ENCODE measurements around the gene OR10G7.

The OR10G7 gene

GRCh38 chr11:124075841-124076651 lies 34.9 kb upstream of the OR10G7 start:
- H4K20me1 ChIP-seq (ENCODE audit: low read depth, low read length) = no peaks in the 10 kb centered on the region
- no peaks in the 10 kb centered on the region for H3K27me3 ChIP-seq (ENCODE audit: low read length)
- H2AFZ ChIP-seq (ENCODE audit: low read depth, low read length, severe bottlenecking) = no peak overlapping the region
- H3F3A ChIP-seq (ENCODE audit: insufficient read depth) = no peaks in the 10 kb centered on the region
- H3K9me2 ChIP-seq (replicated peaks; ENCODE audit: insufficient read depth, low read length) = no peaks in the 10 kb centered on the region
- H3K36me3 ChIP-seq (ENCODE audit: low read length) = no peaks in the 10 kb centered on the region
- no peak overlapping the region for H3K27ac ChIP-seq (ENCODE audit: low read depth, low read length)
- no peak for TF ChIP-seq EZH2phosphoT487 (conservative IDR thresholded peaks at IDR 0.05; ENCODE audit: low read length)
- TF ChIP-seq, protein P1, sequence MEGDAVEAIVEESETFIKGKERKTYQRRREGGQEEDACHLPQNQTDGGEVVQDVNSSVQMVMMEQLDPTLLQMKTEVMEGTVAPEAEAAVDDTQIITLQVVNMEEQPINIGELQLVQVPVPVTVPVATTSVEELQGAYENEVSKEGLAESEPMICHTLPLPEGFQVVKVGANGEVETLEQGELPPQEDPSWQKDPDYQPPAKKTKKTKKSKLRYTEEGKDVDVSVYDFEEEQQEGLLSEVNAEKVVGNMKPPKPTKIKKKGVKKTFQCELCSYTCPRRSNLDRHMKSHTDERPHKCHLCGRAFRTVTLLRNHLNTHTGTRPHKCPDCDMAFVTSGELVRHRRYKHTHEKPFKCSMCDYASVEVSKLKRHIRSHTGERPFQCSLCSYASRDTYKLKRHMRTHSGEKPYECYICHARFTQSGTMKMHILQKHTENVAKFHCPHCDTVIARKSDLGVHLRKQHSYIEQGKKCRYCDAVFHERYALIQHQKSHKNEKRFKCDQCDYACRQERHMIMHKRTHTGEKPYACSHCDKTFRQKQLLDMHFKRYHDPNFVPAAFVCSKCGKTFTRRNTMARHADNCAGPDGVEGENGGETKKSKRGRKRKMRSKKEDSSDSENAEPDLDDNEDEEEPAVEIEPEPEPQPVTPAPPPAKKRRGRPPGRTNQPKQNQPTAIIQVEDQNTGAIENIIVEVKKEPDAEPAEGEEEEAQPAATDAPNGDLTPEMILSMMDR (IDR thresholded peaks at IDR 0.05; ENCODE audit: insufficient read depth, low read length, poor library complexity, severe bottlenecking) = no peak
- no peak overlapping the region for H3K9ac ChIP-seq (ENCODE audit: low read length)
- H3K9me3 ChIP-seq (ENCODE audit: insufficient read depth, low read length) = no peaks in the 10 kb centered on the region
- H3K4me2 ChIP-seq (ENCODE audit: low read depth, low read length, poor library complexity, severe bottlenecking) = no peak overlapping the region
- no peaks in the 10 kb centered on the region for H3K79me2 ChIP-seq (ENCODE audit: insufficient read depth, low read length)
- H3K4me3 ChIP-seq (ENCODE audit: insufficient read depth, low read length, poor library complexity, severe bottlenecking) = no peak overlapping the region

DNA sequence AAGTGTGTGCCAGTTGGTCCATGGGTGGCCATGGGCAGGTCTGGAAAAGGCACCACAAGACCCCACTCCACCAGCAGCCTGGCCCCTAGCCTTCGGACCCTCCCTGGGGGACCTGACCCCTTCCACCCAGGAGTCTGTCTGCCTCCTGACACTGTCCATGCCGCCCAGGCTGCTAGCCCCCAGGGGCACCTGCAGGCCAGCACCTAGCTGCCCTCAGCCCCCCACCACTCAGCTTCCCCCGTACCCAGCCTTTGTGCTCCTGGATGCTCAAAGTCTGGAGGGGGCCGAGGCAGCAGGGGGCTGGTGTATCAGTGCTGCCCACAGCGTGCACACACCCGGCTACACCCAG lies 34.3 kb upstream of the OR10G7 start:
- Histone ChIP-seq H3K79me2 (ENCODE audit: insufficient read depth, low read length) (no peaks in the 10 kb centered on the region), H2AFZ (ENCODE audit: low read depth, low read length, severe bottlenecking) (no peak overlapping the region), H3F3A (ENCODE audit: insufficient read depth) (no peaks in the 10 kb centered on the region), H3K9me3 (ENCODE audit: insufficient read depth, low read length) (no peaks in the 10 kb centered on the region), H4K20me1 (ENCODE audit: low read depth, low read length) (no peaks in the 10 kb centered on the region), H3K27me3 (ENCODE audit: low read length) (no peaks in the 10 kb centered on the region), H3K4me3 (ENCODE audit: insufficient read depth, low read length, poor library complexity, severe bottlenecking) (no peak overlapping the region), H3K36me3 (ENCODE audit: low read length) (no peaks in the 10 kb centered on the region), H3K4me2 (ENCODE audit: low read depth, low read length, poor library complexity, severe bottlenecking) (no peak overlapping the region), H3K9me2 (replicated peaks; ENCODE audit: insufficient read depth, low read length) (no peaks in the 10 kb centered on the region), H3K9ac (ENCODE audit: low read length) (no peak overlapping the region), H3K27ac (ENCODE audit: low read depth, low read length) (no peak overlapping the region)
- TF ChIP-seq EZH2phosphoT487 (conservative IDR thresholded peaks at IDR 0.05; ENCODE audit: low read length) = no peak
- TF ChIP-seq, protein P1 (IDR thresholded peaks at IDR 0.05; ENCODE audit: insufficient read depth, low read length, poor library complexity, severe bottlenecking) = no peak

- Histone ChIP-seq H3K27me3 (ENCODE audit: low read length) (no peaks in the 10 kb centered on the region), H3K9me2 (replicated peaks; ENCODE audit: insufficient read depth, low read length) (no peaks in the 10 kb centered on the region), H3F3A (ENCODE audit: insufficient read depth) (no peaks in the 10 kb centered on the region), H2AFZ (ENCODE audit: low read depth, low read length, severe bottlenecking) (no peak overlapping the region), H3K79me2 (ENCODE audit: insufficient read depth, low read length) (no peaks in the 10 kb centered on the region), H3K36me3 (ENCODE audit: low read length) (no peaks in the 10 kb centered on the region), H3K27ac (ENCODE audit: low read depth, low read length) (no peak overlapping the region), H3K9ac (ENCODE audit: low read length) (no peak overlapping the region), H4K20me1 (ENCODE audit: low read depth, low read length) (no peaks in the 10 kb centered on the region), H3K4me2 (ENCODE audit: low read depth, low read length, poor library complexity, severe bottlenecking) (no peak overlapping the region), H3K4me3 (ENCODE audit: insufficient read depth, low read length, poor library complexity, severe bottlenecking) (no peak overlapping the region), H3K9me3 (ENCODE audit: insufficient read depth, low read length) (no peaks in the 10 kb centered on the region)
- TF ChIP-seq, protein P1 (IDR thresholded peaks at IDR 0.05; ENCODE audit: insufficient read depth, low read length, poor library complexity, severe bottlenecking) = no peak
Measured at GRCh38 chr11:124074554-124074953, 33.4 kb upstream of the OR10G7 start.

Data from SU-DHL-6 (cell line).